A204.1 (cell line): ENCODE results near the gene NFIB.

Source experiments
- FAIRE-seq: peaks from 2 replicates; lab custom pipeline; 2012; peaks lifted over from hg19 to GRCh38; lab: Jason Lieb, UNC

The NFIB gene

DNA sequence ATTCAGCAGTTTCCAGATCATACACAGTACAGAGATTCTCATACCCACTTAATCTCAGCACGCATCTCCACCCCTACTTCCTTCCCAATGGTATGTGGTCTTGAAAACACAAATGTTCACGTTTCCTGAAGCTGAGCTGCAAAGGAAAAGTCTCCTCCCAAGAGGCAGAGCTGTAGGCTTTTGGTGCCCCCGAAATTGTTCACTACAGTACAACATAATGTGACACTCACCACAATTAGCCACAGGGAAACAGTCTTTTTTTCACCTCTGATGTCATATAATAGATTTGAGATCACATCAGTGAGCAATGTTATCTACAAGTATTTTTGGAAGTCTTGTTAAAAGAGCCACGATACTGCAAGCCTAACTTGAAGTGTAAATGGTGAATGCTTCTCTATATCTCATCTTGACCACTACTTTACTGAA, 40.2 kb downstream of the NFIB start:
- FAIRE-seq: no peak

GRCh38 chr9:14272927-14273528, 40.9 kb downstream of the NFIB start:
- no peak for FAIRE-seq

DNA sequence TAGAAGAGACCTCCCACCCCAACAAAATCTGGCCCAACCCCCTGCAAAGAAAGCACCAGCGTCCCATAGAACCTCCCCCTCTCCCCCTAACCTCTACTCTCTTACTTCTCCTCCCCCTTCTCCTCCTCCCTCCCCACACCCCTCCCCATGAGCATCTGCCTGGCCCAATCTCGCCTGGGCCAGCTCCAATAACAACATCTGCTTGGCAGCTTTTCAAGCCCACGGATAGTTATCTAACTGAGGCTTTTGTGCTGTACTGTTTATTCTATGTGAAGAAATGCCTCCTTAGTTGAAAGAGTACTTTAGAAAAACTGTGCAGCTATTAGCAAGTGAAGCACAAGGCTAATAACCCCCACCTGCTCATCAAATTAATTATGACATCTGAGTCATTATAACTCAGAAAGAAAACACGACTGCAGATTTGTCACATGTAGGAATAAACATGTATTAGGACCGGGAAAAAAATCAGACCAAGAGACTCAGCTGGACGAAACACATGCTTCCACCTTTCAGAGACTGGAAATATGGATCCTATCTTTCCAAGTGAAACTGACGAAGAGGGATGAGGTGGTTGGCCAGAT, 42.8 kb downstream of the NFIB start:
- FAIRE-seq: no peak

DNA sequence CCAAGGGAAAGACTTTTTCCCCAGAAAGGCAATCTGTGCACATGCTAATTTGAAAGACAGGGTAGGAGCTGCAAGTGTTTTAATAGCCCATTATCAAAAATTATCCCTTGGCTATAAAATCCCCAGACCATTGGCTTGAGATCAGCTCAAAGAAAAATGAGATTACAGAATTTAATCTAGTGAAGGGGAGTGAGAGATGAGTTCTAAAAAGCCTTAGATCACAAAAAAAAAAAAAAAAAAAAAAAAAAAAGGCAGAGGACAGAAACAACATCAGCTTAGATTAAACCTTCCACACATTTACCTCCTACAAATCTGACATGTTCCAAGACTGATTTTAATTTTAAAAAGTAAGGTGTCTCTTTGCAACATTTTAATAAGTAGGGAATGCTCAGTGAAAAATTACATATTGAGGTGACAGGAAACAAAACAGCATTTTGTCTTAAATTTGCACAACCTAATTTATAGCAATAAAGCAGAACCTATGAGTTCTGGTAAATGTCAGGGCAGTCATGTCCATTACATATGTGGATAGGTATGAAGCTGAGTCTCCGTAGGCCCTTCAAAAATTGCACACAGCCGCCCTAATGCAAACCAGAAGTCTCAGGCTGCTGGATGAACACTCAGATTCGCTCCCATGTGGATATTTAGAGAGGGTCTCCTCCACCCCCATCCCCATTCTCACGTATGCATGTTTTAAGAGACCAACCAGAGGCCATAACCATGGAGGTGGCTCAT, 43.4 kb downstream of the NFIB start:
- no peak for FAIRE-seq

- FAIRE-seq: no peak
Measured at GRCh38 chr9:14269916-14270315, 44.0 kb downstream of the NFIB start.

- peak; percentile 19 for FAIRE-seq
Measured at GRCh38 chr9:14263707-14264483, 50.0 kb downstream of the NFIB start.

- no peak for FAIRE-seq
Measured at GRCh38 chr9:14262827-14263226, 51.1 kb downstream of the NFIB start.

- FAIRE-seq: no peak
Measured at GRCh38 chr9:14261616-14262015, 52.3 kb downstream of the NFIB start.

- FAIRE-seq: no peak
Measured at GRCh38 chr9:14260101-14260500, 53.8 kb downstream of the NFIB start.

GRCh38 chr9:14258660-14259239, 55.2 kb downstream of the NFIB start:
- FAIRE-seq: no peak

- no peak for FAIRE-seq
Measured at GRCh38 chr9:14258156-14258555, 55.8 kb downstream of the NFIB start.

DNA sequence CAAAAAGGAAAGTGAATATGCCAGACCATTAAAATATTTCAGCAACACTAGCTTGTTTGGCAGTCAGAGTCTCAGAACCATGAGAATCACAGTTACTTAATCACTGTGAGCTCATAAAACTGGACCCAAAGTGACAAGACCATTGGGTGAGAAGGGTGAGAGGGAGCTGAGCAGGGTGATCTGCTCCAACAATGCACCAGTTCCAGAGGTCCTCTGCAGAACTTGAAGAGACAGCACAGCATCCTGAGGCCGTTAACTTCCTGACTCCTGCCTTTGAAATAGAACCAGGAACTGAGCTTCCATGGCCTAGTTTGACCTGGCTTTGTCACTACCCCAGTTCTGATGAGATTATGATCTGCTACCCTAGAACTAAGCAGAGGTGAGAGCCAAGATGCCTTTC, 57.4 kb downstream of the NFIB start:
- no peak for FAIRE-seq

DNA sequence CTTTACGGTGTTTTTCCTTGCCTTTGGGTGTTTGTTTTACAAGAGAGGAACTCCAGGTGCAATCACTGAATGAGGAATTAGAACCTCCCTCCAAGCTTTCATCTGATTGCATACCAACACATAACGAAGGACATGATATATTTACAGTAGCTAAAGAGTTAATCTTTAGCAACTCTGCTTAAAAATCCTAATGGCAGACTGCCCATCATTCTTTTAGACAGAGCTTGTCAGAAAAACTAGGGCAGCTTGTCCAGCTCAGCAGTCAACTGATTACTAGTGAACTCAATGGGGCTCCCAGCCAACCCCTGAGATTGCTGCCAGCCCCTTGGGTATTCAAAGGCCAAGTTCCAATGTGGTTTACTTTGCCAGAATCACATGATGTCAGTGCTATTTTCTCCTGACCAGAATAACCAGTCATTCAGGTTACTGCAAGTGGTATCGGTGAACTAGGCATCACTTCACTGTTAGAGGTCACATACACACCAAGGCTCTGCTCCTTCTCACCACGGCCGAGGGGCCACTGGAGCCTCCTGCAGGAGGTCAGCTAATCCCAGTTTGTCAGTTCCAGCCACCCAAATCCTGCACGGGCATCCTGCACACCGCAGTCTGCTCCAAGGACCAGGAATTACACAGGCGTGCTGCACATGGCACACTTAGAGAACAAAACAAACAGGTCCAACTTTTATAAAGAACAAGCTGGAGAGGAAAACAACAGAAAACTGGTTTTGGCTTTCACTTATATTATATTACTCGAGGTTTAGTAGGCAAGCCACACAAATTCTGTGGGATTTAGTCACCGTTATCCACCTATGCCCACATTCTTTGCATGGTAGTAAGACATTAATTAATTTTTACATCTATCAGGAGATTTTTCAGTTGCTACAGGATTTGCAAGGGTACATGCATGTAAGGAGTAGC, 62.5 kb downstream of the NFIB start:
- FAIRE-seq: no peak

DNA sequence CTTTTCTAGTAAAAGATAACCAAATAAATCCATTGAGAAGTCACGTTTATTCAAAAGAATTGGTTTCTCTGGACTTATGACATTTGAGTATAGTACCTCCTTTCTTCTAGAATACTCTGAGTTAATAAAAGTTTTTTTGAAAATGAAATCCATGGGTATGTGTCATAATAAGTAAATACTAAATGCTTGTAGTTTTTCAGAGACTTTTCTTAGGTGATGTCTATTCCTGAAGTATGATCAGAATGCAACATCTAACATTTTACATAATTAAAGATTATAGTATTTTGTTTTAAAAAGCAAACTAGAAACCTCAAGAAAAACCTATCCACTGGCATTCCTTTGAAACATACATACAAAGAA, 63.2 kb downstream of the NFIB start:
- peak; percentile 73 for FAIRE-seq

- no peak for FAIRE-seq
Measured at GRCh38 chr9:14249527-14249926, 64.4 kb downstream of the NFIB start.

DNA sequence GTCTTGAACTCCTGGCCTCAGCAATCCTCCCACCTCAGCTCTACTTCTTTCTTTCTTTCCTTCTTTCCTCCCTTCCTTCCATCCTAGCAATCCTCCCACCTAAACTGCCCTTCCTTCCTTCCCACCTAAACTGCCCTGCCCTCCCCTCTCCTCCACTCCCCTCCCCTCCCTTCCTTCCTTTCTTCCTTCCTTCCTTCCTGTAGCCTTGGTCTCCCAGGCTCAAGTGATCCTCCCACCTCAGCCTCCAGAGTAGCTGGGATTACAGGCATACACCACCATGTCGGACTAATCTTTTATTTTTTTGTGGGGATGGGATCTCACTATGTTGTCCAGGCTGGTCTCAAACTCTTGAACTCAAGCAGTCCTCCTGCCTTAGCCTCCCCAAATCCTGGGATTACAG, 65.8 kb downstream of the NFIB start:
- no peak for FAIRE-seq

GRCh38 chr9:14247577-14247976, 66.4 kb downstream of the NFIB start:
- no peak for FAIRE-seq

DNA sequence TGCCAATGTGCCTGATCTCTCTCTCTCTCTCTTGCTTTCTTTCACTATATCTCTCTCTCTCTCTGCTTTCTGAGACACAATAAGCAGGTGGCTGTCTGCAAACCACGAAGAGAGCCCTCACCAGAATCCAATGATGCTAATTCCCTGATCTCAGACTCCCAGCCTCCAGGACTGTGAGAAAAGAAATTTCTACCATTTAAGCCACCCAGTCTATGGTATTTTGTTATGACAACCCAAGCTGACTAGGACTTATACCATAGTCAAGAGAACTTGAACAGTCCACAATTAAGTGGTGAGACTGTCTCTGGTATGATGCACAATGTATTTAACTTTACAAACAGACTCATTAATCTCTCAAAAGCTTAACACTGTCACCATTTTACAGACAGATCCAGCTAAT, 67.0 kb downstream of the NFIB start:
- FAIRE-seq: no peak

GRCh38 chr9:14245901-14246525, 67.9 kb downstream of the NFIB start:
- no peak for FAIRE-seq

GRCh38 chr9:14243514-14244042, 70.4 kb downstream of the NFIB start:
- FAIRE-seq: no peak
